Tibial nerve (tissue), 4 donors: ENCODE results near the gene ATP5F1D. TPM values are rescaled to one million over a fixed set of nuclear protein-coding genes. Genes with fewer than 3 reads are reported as not detected.

Experiments
- DNase-seq, 2 donors: peaks; one replicate each; pipeline ENCODE4 v3.0.0-alpha.2; 2019; ENCODE audit warnings: low spot score in 2 of 2
- H3K27ac ChIP-seq, 4 donors: fragments of 200-600 bp; sonication (generic) in 3 of 4; one replicate each; pipeline ENCODE4 v1.5.1; 2017 to 2019; ENCODE audit warnings: mild to moderate bottlenecking in 1 of 4
- H3K27me3 ChIP-seq, 2 donors: fragments of 200-600 bp; sonication (generic) in 1 of 2; one replicate each; pipeline versions ENCODE4 v1.5.1 to v1.6.0; 2017 to 2019
- H3K36me3 ChIP-seq, 3 donors: fragments of 200-600 bp; sonication (generic); one replicate each; pipeline ENCODE4 v1.5.1; 2018 to 2019
- H3K4me1 ChIP-seq, 4 donors: fragments of 200-600 bp; sonication (generic) in 3 of 4; one replicate each; pipeline ENCODE4 v1.5.1; 2017 to 2019
- H3K4me3 ChIP-seq, 4 donors: fragments of 200-600 bp; sonication (generic) in 3 of 4; one replicate each; pipeline ENCODE4 v1.5.1; 2017 to 2019; ENCODE audit warnings: mild to moderate bottlenecking in 1 of 4, moderate library complexity in 1 of 4
- H3K9me3 ChIP-seq, 4 donors: fragments of 200-600 bp; sonication (generic) in 3 of 4; one replicate each; pipeline ENCODE4 v1.5.1; 2017 to 2019
- CTCF ChIP-seq, 5 experiments: fragments of 200-600 bp in 3 of 5; fragments of 450-650 bp in 2 of 5; sonication (generic) in 3 of 5; IDR thresholded peaks; one replicate each; pipeline ENCODE4 v1.5.1; 2016 to 2019; ENCODE audit warnings: antibody characterized with exemption in 5 of 5, mild to moderate bottlenecking in 3 of 5, moderate library complexity in 2 of 5
- EP300 ChIP-seq, 2 donors: sonication (generic); formaldehyde crosslinking; IDR thresholded peaks; one replicate each; pipeline ENCODE4 v1.6.1; 2017; ENCODE audit warnings: antibody characterized with exemption in 2 of 2, mild to moderate bottlenecking in 1 of 2
- POLR2A ChIP-seq, 2 donors: fragments of 450-650 bp; IDR thresholded peaks; one replicate each; pipeline ENCODE4 v1.6.1; 2017; ENCODE audit warnings: antibody characterized with exemption in 2 of 2, mild to moderate bottlenecking in 2 of 2, moderate library complexity in 2 of 2
- WGBS, 2 donors: methylation state at CpG; one replicate each; pipeline ENCODE4 v1.1.5; 2018; 5-methylcytosine and 5-hydroxymethylcytosine counted together
- total RNA-seq, 4 donors: library from RNA; depleted of rRNA; stranded (reverse); fragments of >200 nt; gene quantifications; one replicate each; pipeline ENCODE4 v1.1.0, GENCODE V29; 2016

ATP5F1D gene
- total RNA-seq, 4 donors from 2014 or later, result 67.5 to 140 (median 127) TPM

GRCh38 chr19:1261538-1261797, 19.9 kb downstream of the ATP5F1D start:
- H3K36me3 ChIP-seq, result peaks cover 0 to 19% (median 3%) of the 10 kb centered on the region in 3 donors
- H3K9me3 ChIP-seq, result no peaks in the 10 kb centered on the region
- H3K27ac ChIP-seq, result peak overlapping the region; percentile 76 to 99 (median 95)
- no peak for DNase-seq
- no peaks in the 10 kb centered on the region for H3K27me3 ChIP-seq
- WGBS, 2 donors, result 15 to 19% methylated on average over 14 of the region's 14 CpGs
- TF ChIP-seq POLR2A (IDR thresholded peaks at IDR 0.05) (no peak), EP300 (IDR thresholded peaks at IDR 0.05) (no peak), CTCF (IDR thresholded peaks at IDR 0.05) (peak in 2 of 5 experiments; percentile 5 to 46)
- peaks cover 0 to 95% (median 69%) of the 10 kb centered on the region in 4 donors for H3K4me1 ChIP-seq
- peak overlapping the region; percentile 37 to 69 (median 62) for H3K4me3 ChIP-seq

GRCh38 chr19:1261798-1262622, 20.5 kb downstream of the ATP5F1D start:
- Histone ChIP-seq H3K9me3 (no peaks in the 10 kb centered on the region), H3K4me3 (peak overlapping the region; percentile 37 to 69 (median 62)), H3K27ac (peak overlapping the region; percentile 76 to 99 (median 95)), H3K4me1 (peaks cover under 1 to 96% (median 74%) of the 10 kb centered on the region in 4 donors), H3K27me3 (no peaks in the 10 kb centered on the region), H3K36me3 (peaks cover 0 to 14% (median 3%) of the 10 kb centered on the region in 3 donors)
- DNase-seq, result peak in 1 of 2 donors; percentile 41
- WGBS, 2 donors, result 15 to 17% methylated on average over 26 to 27 of the region's 28 CpGs
- TF ChIP-seq CTCF (IDR thresholded peaks at IDR 0.05) (no peak), POLR2A (IDR thresholded peaks at IDR 0.05) (no peak), EP300 (IDR thresholded peaks at IDR 0.05) (peak in 1 of 2 donors; percentile 33)

GRCh38 chr19:1262623-1263123, 21.1 kb downstream of the ATP5F1D start:
- H3K36me3 ChIP-seq, result peaks cover 0 to 7% (median 2%) of the 10 kb centered on the region in 3 donors
- TF ChIP-seq CTCF (IDR thresholded peaks at IDR 0.05) (no peak), POLR2A (IDR thresholded peaks at IDR 0.05) (no peak), EP300 (IDR thresholded peaks at IDR 0.05) (no peak)
- WGBS, 2 donors, result 22 to 34% methylated on average over 18 to 19 of the region's 21 CpGs
- DNase-seq, result no peak
- H3K4me1 ChIP-seq, result peaks cover 3 to 96% (median 79%) of the 10 kb centered on the region in 4 donors
- H3K27me3 ChIP-seq, result no peaks in the 10 kb centered on the region
- no peaks in the 10 kb centered on the region for H3K9me3 ChIP-seq
- peak overlapping the region in 1 of 4 donors; percentile 69 for H3K4me3 ChIP-seq
- H3K27ac ChIP-seq, result peak overlapping the region; percentile 76 to 99 (median 95)

- no peak for DNase-seq
- H3K27ac ChIP-seq, result peak overlapping the region; percentile 76 to 99 (median 95)
- peaks cover 3 to 96% (median 79%) of the 10 kb centered on the region in 4 donors for H3K4me1 ChIP-seq
These were observed 21.6 kb downstream of the ATP5F1D start for GRCh38 chr19:1263188-1263587.

More at GRCh38 chr19:1263188-1263587, 21.6 kb downstream of the ATP5F1D start:
- TF ChIP-seq POLR2A (IDR thresholded peaks at IDR 0.05) (no peak), EP300 (IDR thresholded peaks at IDR 0.05) (no peak), CTCF (IDR thresholded peaks at IDR 0.05) (no peak)
- H3K9me3 ChIP-seq, result no peaks in the 10 kb centered on the region
- no peaks in the 10 kb centered on the region for H3K27me3 ChIP-seq
- H3K36me3 ChIP-seq, result peaks cover 0 to 2% (median 0%) of the 10 kb centered on the region in 3 donors
- no peak overlapping the region for H3K4me3 ChIP-seq
- WGBS, 2 donors, result 43 to 53% methylated on average over 5 of the region's 5 CpGs
